Subcutaneous adipose tissue (tissue), 4 donors: ENCODE measurements around the gene KANSL1. TPM values are rescaled to one million over a fixed set of nuclear protein-coding genes. Genes with fewer than 3 reads are reported as not detected.

Source experiments
- CTCF ChIP-seq: fragments of 450-650 bp; IDR thresholded peaks from one replicate; pipeline ENCODE4 v1.5.1; 2016; ENCODE audit warnings: low read depth, mild to moderate bottlenecking, control low read depth, antibody characterized with exemption, moderate library complexity
- total RNA-seq, 4 donors: library from RNA; depleted of rRNA; stranded (reverse); fragments of >200 nt; gene quantifications; one replicate each; pipeline ENCODE4 v1.1.0, GENCODE V29; 2016

The KANSL1 gene
- total RNA-seq, result 100 to 1,000 TPM in 1 of 4 donors, 10 to 100 TPM in 3; 71.1 to 128 (median 74.8) TPM

- no peak for TF ChIP-seq CTCF
Observed at GRCh38 chr17:46193151-46193625, at the start of gene KANSL1. TSS of gene KANSL1 (minus strand) at chr17:46193429. CDS start at chr17:46172143, 21,286 bp downstream.

GRCh38 chr17:46216682-46217081, 23.5 kb upstream of the KANSL1 start:
- no peak for TF ChIP-seq CTCF

- no peak for TF ChIP-seq CTCF
Observed at GRCh38 chr17:46212634-46213435, 19.6 kb upstream of the KANSL1 start.

GRCh38 chr17:46208997-46209396, 15.8 kb upstream of the KANSL1 start:
- no peak for TF ChIP-seq CTCF

GRCh38 chr17:46205975-46206374, 12.7 kb upstream of the KANSL1 start:
- TF ChIP-seq CTCF, result no peak

- no peak for TF ChIP-seq CTCF
Observed at GRCh38 chr17:46202424-46202823, 9.2 kb upstream of the KANSL1 start.

- TF ChIP-seq CTCF, result no peak
Observed at GRCh38 chr17:46201491-46201890, 8.3 kb upstream of the KANSL1 start.
